COLO829 (cell line): ENCODE results near the gene TLR3.
A peak's percentile ranks its signal among the peaks of the same experiment; 100 is the strongest.

ENCODE experiments used
- DNase-seq: peaks from one replicate; pipeline ENCODE4 v3.0.0; 2012; ENCODE audit warnings: low spot score

TLR3 gene

GRCh38 chr4:186104890-186105646 lies 36.1 kb downstream of the TLR3 start:
- no peak for DNase-seq

- DNase-seq = no peak
Observed at GRCh38 chr4:186105647-186106321, 36.8 kb downstream of the TLR3 start.

GRCh38 chr4:186107947-186108346 lies 39.0 kb downstream of the TLR3 start:
- DNase-seq = no peak

DNA sequence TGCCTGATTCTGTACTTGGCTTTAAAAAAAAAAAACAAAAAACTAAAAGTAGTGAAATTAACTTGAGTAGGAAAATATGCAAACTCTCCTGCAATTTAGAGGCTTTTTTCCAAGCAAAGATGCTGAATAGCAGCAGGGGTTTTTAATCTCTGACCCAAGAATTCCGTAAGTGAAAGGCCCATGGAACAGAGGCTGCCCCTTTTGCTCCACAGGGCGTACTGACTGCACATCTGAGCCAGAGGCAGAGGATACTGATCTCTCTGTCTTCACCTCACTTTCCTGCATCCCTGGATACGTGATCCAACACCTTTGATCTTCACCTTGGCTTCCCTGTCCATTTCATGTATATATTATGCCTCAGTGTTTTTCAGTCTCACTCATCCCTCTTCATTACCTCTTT lies 39.4 kb downstream of the TLR3 start:
- no peak for DNase-seq

DNA sequence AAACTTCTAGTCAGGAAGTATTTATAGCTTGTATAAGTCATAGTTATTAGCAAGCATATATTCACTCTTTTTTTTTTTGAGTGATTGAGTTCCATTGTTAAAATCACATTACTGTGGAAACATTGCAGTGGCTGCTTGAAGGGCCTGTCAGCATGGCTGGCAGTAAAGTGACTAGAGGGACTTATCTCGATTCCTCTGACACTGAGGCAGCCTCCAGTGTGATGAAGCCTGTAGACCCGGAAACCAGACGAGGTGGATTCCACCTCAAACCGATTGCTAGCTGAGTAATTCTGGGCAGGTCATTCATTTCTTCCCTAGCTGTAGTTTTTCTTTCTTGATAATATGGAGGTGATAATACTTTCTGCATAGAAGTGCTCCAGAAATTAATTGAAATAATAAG lies 40.3 kb downstream of the TLR3 start:
- DNase-seq = no peak

DNA sequence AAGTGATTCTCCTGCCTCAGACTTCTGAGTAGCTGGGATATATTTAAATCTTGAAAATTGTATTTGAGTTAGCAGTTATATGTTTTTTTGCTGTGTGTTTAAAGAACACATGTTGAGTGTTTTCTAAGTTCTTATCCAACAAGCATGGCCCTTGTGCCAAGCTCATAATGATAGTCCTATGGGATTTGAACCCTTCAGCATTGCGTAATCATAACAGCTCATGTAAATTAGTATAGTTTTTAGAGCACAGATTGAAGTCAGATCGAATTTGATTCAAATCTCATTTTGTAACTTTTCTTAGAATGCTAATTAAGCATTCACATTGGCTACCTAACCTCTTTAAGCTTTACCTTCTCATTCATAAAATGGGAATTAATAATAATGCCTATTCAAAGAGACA lies 47.7 kb downstream of the TLR3 start:
- DNase-seq = no peak

DNA sequence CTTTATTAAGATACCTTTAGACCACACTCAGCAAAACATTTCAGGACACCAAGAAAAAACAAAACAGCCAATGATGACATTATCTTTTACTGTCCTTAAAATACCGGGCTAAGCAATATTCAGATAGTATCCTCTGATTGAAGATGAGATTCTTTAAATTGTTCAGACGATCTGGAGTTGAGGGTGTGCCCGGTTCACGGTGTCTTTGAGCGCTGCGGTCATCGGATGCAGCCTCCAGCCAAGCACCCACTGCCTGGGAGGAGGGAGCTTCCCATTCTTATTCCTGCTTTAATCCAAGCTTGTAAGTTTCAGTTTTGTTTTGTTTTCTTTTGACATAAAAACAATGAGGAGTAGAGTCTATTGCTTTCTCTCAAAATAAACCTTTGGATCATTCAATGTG lies 49.6 kb downstream of the TLR3 start:
- no peak for DNase-seq

- no peak for DNase-seq
Observed at GRCh38 chr4:186121057-186121456, 52.1 kb downstream of the TLR3 start.

- DNase-seq = no peak
Observed at GRCh38 chr4:186128842-186129241, 59.9 kb downstream of the TLR3 start.

- DNase-seq = no peak
Observed at GRCh38 chr4:186131935-186132334, 63.0 kb downstream of the TLR3 start.

- DNase-seq = no peak
Observed at GRCh38 chr4:186132577-186133242, 63.8 kb downstream of the TLR3 start.

DNA sequence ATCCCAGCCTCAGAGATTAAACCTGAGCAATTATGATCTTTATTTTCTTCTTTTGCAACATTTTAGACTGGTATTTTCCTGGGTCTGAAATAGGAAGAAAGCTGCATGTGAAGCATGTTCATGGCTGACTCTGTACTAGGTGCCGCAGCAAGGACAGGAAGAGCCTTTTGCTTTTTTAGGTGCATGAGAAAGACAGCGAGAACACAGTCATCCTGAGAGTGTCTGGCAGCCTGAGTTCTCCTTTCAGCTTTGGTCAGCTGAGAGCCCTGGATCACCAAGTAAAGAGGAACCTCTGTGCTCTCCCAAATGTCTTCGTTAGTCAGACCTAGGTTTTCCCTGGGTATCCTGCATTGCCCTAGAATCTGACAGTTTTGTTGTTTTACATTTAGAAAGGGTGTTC lies 65.3 kb downstream of the TLR3 start:
- DNase-seq = no peak

- DNase-seq = no peak
Observed at GRCh38 chr4:186134861-186135260, 65.9 kb downstream of the TLR3 start.

GRCh38 chr4:186137196-186137794 lies 68.3 kb downstream of the TLR3 start:
- DNase-seq = peak; percentile 65
